Esophagus muscularis mucosa (tissue), 3 donors: Measurements from ENCODE around the gene DMXL1.

Experiments used
- CTCF ChIP-seq, 3 experiments: fragments of 200-600 bp in 2 of 3; fragments of 450-650 bp in 1 of 3; sonication (generic) in 2 of 3; IDR thresholded peaks; one replicate each; pipeline ENCODE4 v1.5.1; 2017 to 2019; ENCODE audit warnings: antibody characterized with exemption in 3 of 3, mild to moderate bottlenecking in 2 of 3, moderate library complexity in 1 of 3
- POLR2A ChIP-seq: fragments of 450-650 bp; IDR thresholded peaks from one replicate; pipeline ENCODE4 v1.6.1; 2017; ENCODE audit warnings: antibody characterized with exemption, moderate library complexity, mild to moderate bottlenecking, low read depth
- POLR2AphosphoS5 ChIP-seq, 2 donors: sonication (generic); formaldehyde crosslinking; IDR thresholded peaks; one replicate each; pipeline ENCODE4 v1.6.1; 2017; ENCODE audit warnings: antibody characterized with exemption in 2 of 2

GRCh38 chr5:119153629-119154028 lies 82.7 kb downstream of the DMXL1 start:
- no peak for TF ChIP-seq CTCF (IDR thresholded peaks at IDR 0.05)
- no peak for TF ChIP-seq POLR2A
- no peak for TF ChIP-seq POLR2AphosphoS5 (IDR thresholded peaks at IDR 0.05)
